NCI-H1092 (cell line): ENCODE measurements around the gene NCBP3.

Experiments used
- DNase-seq: peaks from one replicate; lab custom pipeline; 2025; lab: John Stamatoyannopoulos, UW

NCBP3 gene

DNA sequence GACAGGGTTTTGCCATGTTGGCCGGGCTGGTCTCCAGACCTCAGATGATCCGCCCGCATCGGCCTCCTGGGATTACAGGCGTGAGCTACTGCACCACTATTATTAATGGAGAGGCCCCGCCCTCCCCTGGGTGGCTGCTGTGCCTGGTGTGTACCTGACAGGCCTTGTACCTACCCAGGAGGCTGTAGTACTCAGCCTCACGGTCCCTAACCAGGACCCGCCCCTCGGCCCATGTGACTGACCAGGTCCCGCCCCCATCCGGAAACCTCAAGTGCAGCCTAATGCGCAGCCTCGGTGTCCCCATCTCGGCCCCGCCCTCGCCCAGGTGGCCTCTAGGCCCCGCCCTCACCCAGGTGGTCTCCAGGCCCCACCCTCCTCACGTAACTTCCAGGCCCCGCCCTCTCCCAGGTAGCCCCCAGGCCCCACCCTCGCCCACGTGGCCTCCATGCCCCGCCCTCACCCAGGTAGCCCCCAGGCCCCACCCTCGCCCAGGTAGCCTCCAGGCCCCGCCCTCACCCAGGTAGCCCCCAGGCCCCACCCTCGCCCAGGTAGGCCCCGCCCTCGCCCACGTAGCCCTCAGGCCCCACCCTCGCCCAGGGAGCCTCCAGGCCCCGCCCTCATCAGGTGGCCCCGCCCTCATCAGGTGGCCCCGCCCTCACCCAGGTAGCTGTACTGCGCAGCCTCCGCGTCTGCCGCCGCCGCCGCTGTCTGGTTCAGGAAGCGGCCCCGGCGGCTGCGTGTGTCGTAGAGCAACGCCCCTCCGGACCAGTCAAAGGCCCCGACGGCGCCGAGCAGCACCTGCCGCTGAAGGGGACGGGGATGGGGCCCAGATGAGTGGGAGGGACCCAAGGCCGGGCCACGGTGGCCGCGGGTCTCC, 91.3 kb downstream of the NCBP3 start:
- peak; percentile 10 for DNase-seq

GRCh38 chr17:3754066-3754457, 92.0 kb downstream of the NCBP3 start:
- no peak for DNase-seq

- no peak for DNase-seq
These were observed 92.4 kb downstream of the NCBP3 start for GRCh38 chr17:3753624-3754023.
